GM21390 (cell line): Measurements from ENCODE around the gene CUL9.
A peak's percentile ranks its signal among the peaks of the same experiment; 100 is the strongest.
"Not testable (repeated sequence)": the region's sequence is repeated elsewhere in the genome, so short reads cannot be mapped to it uniquely, and the experiment has no call there.

Experiments
- ATAC-seq: cut with Tn5 transposase; IDR thresholded peaks from one replicate; pipeline ENCODE4 v1.9.1; 2021; ENCODE audit not compliant: unreplicated experiment

The CUL9 gene

GRCh38 chr6:43181942-43182860 lies at the start of gene CUL9:
Gene CUL9 (plus strand): TSS chr6:43182196. CDS start chr6:43184311, 2,115 bp downstream.
- ATAC-seq, result peak; percentile 95

- no peak for ATAC-seq
Observed at GRCh38 chr6:43138267-43138666, 43.7 kb upstream of the CUL9 start.

- not testable (repeated sequence) for ATAC-seq
Observed at GRCh38 chr6:43139973-43140372, 42.0 kb upstream of the CUL9 start.

GRCh38 chr6:43141644-43142043 lies 40.4 kb upstream of the CUL9 start:
- no peak for ATAC-seq

GRCh38 chr6:43142101-43142500 lies 39.9 kb upstream of the CUL9 start:
- ATAC-seq, result no peak

- ATAC-seq, result peak; percentile 75
Observed at GRCh38 chr6:43143235-43144128, 38.5 kb upstream of the CUL9 start.

GRCh38 chr6:43144879-43145278 lies 37.1 kb upstream of the CUL9 start:
- no peak for ATAC-seq

- ATAC-seq, result no peak
Observed at GRCh38 chr6:43146261-43146660, 35.7 kb upstream of the CUL9 start.

GRCh38 chr6:43146709-43147688 lies 35.0 kb upstream of the CUL9 start:
- ATAC-seq, result no peak

GRCh38 chr6:43147691-43148477 lies 34.1 kb upstream of the CUL9 start:
- no peak for ATAC-seq

- ATAC-seq, result no peak
Observed at GRCh38 chr6:43149265-43149664, 32.7 kb upstream of the CUL9 start.

GRCh38 chr6:43150051-43150751 lies 31.8 kb upstream of the CUL9 start:
- no peak for ATAC-seq

GRCh38 chr6:43159599-43159998 lies 22.4 kb upstream of the CUL9 start:
- no peak for ATAC-seq

GRCh38 chr6:43163899-43164298 lies 18.1 kb upstream of the CUL9 start:
- ATAC-seq, result no peak

- no peak for ATAC-seq
Observed at GRCh38 chr6:43170417-43170930, 11.5 kb upstream of the CUL9 start.

- ATAC-seq, result peak; percentile 52
Observed at GRCh38 chr6:43170931-43171706, 10.9 kb upstream of the CUL9 start, which contains the start of gene SRF. Gene SRF (plus strand): TSS chr6:43171269. CDS start chr6:43171657, 388 bp downstream.

GRCh38 chr6:43171707-43172103 lies 10.3 kb upstream of the CUL9 start:
- ATAC-seq, result no peak
